ENCODE results near the gene TRIO.

DNA sequence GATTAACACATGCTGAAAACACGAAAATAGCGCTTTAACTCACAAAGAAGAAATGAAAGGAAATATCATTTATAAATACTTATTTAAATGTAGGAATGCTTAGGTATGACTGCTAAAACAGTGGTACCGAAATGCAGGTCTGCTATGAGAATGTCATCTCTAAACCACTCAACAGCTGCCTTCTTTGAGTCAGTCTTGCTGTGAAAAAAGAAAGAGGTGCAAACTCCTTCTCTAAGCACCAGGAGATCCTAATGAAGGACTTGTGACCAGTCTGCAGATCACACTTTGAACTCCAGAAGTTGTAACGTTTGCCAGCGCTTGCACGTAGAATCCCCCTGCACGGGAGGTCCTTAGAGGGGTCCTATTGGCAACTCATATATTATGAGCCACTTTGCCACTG, 86.6 kb downstream of the TRIO start:
- TF ChIP-seq, protein P1, sequence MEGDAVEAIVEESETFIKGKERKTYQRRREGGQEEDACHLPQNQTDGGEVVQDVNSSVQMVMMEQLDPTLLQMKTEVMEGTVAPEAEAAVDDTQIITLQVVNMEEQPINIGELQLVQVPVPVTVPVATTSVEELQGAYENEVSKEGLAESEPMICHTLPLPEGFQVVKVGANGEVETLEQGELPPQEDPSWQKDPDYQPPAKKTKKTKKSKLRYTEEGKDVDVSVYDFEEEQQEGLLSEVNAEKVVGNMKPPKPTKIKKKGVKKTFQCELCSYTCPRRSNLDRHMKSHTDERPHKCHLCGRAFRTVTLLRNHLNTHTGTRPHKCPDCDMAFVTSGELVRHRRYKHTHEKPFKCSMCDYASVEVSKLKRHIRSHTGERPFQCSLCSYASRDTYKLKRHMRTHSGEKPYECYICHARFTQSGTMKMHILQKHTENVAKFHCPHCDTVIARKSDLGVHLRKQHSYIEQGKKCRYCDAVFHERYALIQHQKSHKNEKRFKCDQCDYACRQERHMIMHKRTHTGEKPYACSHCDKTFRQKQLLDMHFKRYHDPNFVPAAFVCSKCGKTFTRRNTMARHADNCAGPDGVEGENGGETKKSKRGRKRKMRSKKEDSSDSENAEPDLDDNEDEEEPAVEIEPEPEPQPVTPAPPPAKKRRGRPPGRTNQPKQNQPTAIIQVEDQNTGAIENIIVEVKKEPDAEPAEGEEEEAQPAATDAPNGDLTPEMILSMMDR (IDR thresholded peaks at IDR 0.05), result no peak
- TF ChIP-seq POLR2A (IDR thresholded peaks at IDR 0.05), result no peak
